Liver (tissue), 9 donors: ENCODE results near the gene LIMA1. TPM values are rescaled to one million over a fixed set of nuclear protein-coding genes. Genes with fewer than 3 reads are reported as not detected.
A peak's percentile ranks its signal among the peaks of the same experiment; 100 is the strongest.

Experiments
- DNase-seq: peaks from one replicate; pipeline ENCODE4 v3.0.0-alpha.2; 2017; ENCODE audit warnings: low spot score
- H3K27ac ChIP-seq, 2 donors: one replicate each; pipeline ENCODE4 v1.7.0; 2013; ENCODE audit warnings: inconsistent platforms in 2 of 2, low read length in 2 of 2, control low read depth in 1 of 2, low read depth in 1 of 2, mild to moderate bottlenecking in 1 of 2
- H3K27me3 ChIP-seq, 4 donors: one replicate each; pipeline versions ENCODE4 v1.6.1 to v1.7.0; 2013; ENCODE audit warnings: low read length in 3 of 4, inconsistent platforms in 1 of 4, mild to moderate bottlenecking in 1 of 4, moderate library complexity in 1 of 4; ENCODE audit not compliant: control insufficient read depth in 4 of 4, insufficient read depth in 4 of 4
- H3K36me3 ChIP-seq, 4 donors: one replicate each; pipeline versions ENCODE4 v1.6.1 to v1.7.0; 2013; ENCODE audit warnings: low read length in 3 of 4, mild to moderate bottlenecking in 3 of 4, low read depth in 1 of 4, moderate library complexity in 1 of 4; ENCODE audit not compliant: control insufficient read depth in 4 of 4, insufficient read depth in 3 of 4
- H3K4me1 ChIP-seq, 4 donors: one replicate each; pipeline versions ENCODE4 v1.6.1 to v1.7.0; 2013; ENCODE audit warnings: low read length in 3 of 4, mild to moderate bottlenecking in 3 of 4, moderate library complexity in 1 of 4; ENCODE audit not compliant: control insufficient read depth in 4 of 4, insufficient read depth in 4 of 4
- H3K4me3 ChIP-seq, 3 donors: one replicate each; pipeline versions ENCODE4 v1.6.1 to v1.7.0; 2013; ENCODE audit warnings: low read length in 3 of 3, control low read depth in 1 of 3, low read depth in 1 of 3, mild to moderate bottlenecking in 1 of 3
- H3K9ac ChIP-seq, 2 donors: one replicate each; pipeline ENCODE4 v1.7.0; 2013; ENCODE audit warnings: low read length in 2 of 2, mild to moderate bottlenecking in 2 of 2, moderate library complexity in 2 of 2, control low read depth in 1 of 2, low read depth in 1 of 2
- H3K9me3 ChIP-seq, 4 donors: one replicate each; pipeline versions ENCODE4 v1.6.1 to v1.7.0; 2013; ENCODE audit warnings: low read length in 3 of 4; ENCODE audit not compliant: control insufficient read depth in 4 of 4
- ATF3 ChIP-seq: IDR thresholded peaks from 2 replicates; pipeline ENCODE4 v1.6.1; 2016; ENCODE audit warnings: antibody characterized with exemption
- CTCF ChIP-seq: fragments of 150-350 bp; IDR thresholded peaks from 2 replicates; pipeline ENCODE4 v1.5.1; 2017; ENCODE audit warnings: improper control_type of control experiment, low read depth, low read length; ENCODE audit not compliant: missing input control
- EGR1 ChIP-seq, 2 donors: IDR thresholded peaks; 2 replicates each; pipeline ENCODE4 v1.6.1; 2016 to 2018; ENCODE audit warnings: antibody characterized with exemption in 2 of 2, low read depth in 2 of 2
- FOXA1 ChIP-seq: IDR thresholded peaks from 2 replicates; pipeline ENCODE4 v1.6.1; 2016; ENCODE audit warnings: antibody characterized with exemption
- FOXA2 ChIP-seq: IDR thresholded peaks from 2 replicates; pipeline ENCODE4 v1.6.1; 2016; ENCODE audit warnings: antibody characterized with exemption
- GABPA ChIP-seq, 2 donors: IDR thresholded peaks in 1 of 2; conservative IDR thresholded peaks in 1 of 2; 2 replicates each; pipeline ENCODE4 v1.6.1; 2016; ENCODE audit warnings: antibody characterized with exemption in 2 of 2, mild to moderate bottlenecking in 1 of 2, moderate library complexity in 1 of 2
- HNF4A ChIP-seq, 2 donors: conservative IDR thresholded peaks; 2 replicates each; pipeline ENCODE4 v1.6.1; 2016; ENCODE audit warnings: antibody characterized with exemption in 2 of 2, mild to moderate bottlenecking in 2 of 2
- HNF4G ChIP-seq: IDR thresholded peaks from 2 replicates; pipeline ENCODE4 v1.6.1; 2016; ENCODE audit warnings: antibody characterized with exemption
- JUND ChIP-seq, 2 donors: IDR thresholded peaks; 2 replicates each; pipeline ENCODE4 v1.6.1; 2016; ENCODE audit warnings: antibody characterized with exemption in 2 of 2
- MAX ChIP-seq: IDR thresholded peaks from 2 replicates; pipeline ENCODE4 v1.6.1; 2016; ENCODE audit warnings: antibody characterized with exemption
- NR2F2 ChIP-seq: IDR thresholded peaks from 2 replicates; pipeline ENCODE4 v1.6.1; 2016; ENCODE audit warnings: antibody characterized with exemption
- RAD21 ChIP-seq, 2 donors: IDR thresholded peaks; 2 replicates each; pipeline ENCODE4 v1.6.1; 2016; ENCODE audit warnings: antibody characterized with exemption in 2 of 2, mild to moderate bottlenecking in 2 of 2
- REST ChIP-seq: IDR thresholded peaks from 2 replicates; pipeline ENCODE4 v1.6.1; 2016; ENCODE audit warnings: antibody characterized with exemption, mild to moderate bottlenecking
- RXRA ChIP-seq, 2 donors: IDR thresholded peaks; 2 replicates each; pipeline ENCODE4 v1.6.1; 2017 to 2018; ENCODE audit warnings: antibody characterized with exemption in 2 of 2, mild to moderate bottlenecking in 1 of 2
- SP1 ChIP-seq: IDR thresholded peaks from 2 replicates; pipeline ENCODE4 v1.6.1; 2018; ENCODE audit warnings: antibody characterized with exemption, mild to moderate bottlenecking
- TAF1 ChIP-seq: conservative IDR thresholded peaks from 2 replicates; pipeline ENCODE4 v1.6.1; 2016; ENCODE audit warnings: antibody characterized with exemption, mild to moderate bottlenecking
- YY1 ChIP-seq: IDR thresholded peaks from 2 replicates; pipeline ENCODE4 v1.6.1; 2016; ENCODE audit warnings: antibody characterized with exemption, mild to moderate bottlenecking
- ZBTB33 ChIP-seq: IDR thresholded peaks from 2 replicates; pipeline ENCODE4 v1.6.1; 2016; ENCODE audit warnings: antibody characterized with exemption
- WGBS: extraction: QIAGEN DNeasy Blood & Tissue Kit; methylation state at CpG from one replicate; pipeline ENCODE4 v1.1.7; 2013; 5-methylcytosine and 5-hydroxymethylcytosine counted together
- polyA plus RNA-seq, 2 donors: library from polyadenylated mRNA; stranded (reverse) in 1 of 2; unstranded in 1 of 2; fragments of 200-250 nt in 1 of 2; fragments of >200 nt in 1 of 2; fragmentation: Nextera tagmentation in 1 of 2; extraction: Ambion mirVana in 1 of 2; gene quantifications; one replicate each; pipeline versions ENCODE4 v1.2.1 to v1.2.3, GENCODE V29; 2013 to 2015
- total RNA-seq, 2 donors: library from RNA; depleted of rRNA; stranded (reverse); fragments of >200 nt; gene quantifications; one replicate each; pipeline ENCODE4 v1.2.3, GENCODE V29; 2014
- donor health status: healthy.
- donor health status: healthy.
- donor health status: healthy.
- donor health status: healthy.
- donor health status: healthy.

Gene LIMA1
- total and polyA plus RNA-seq, 4 donors: 8.1 to 17.5 (median 13.5) TPM

- TF ChIP-seq CTCF (no peak), TAF1 (no peak), GABPA (IDR thresholded peaks at IDR 0.05 in 1 of 2, conservative IDR thresholded peaks at IDR 0.05 in 1 of 2) (no peak), REST (no peak), NR2F2 (no peak), SP1 (no peak), HNF4G (no peak), RXRA (IDR thresholded peaks at IDR 0.05) (no peak), MAX (no peak), HNF4A (conservative IDR thresholded peaks at IDR 0.05) (no peak), ATF3 (no peak), YY1 (no peak), ZBTB33 (no peak), RAD21 (IDR thresholded peaks at IDR 0.05) (no peak), EGR1 (IDR thresholded peaks at IDR 0.05; ENCODE audit: low read depth in 2 of 2) (no peak), FOXA1 (no peak), JUND (IDR thresholded peaks at IDR 0.05) (no peak), FOXA2 (no peak)
- H3K4me3 ChIP-seq: no peak overlapping the region
- no peaks in the 10 kb centered on the region for H3K9me3 ChIP-seq
- WGBS: 57% methylated on average over 6 of the region's 6 CpGs
- no peaks in the 10 kb centered on the region for H3K36me3 ChIP-seq
- no peak overlapping the region for H3K9ac ChIP-seq
- no peaks in the 10 kb centered on the region for H3K27me3 ChIP-seq
- peaks cover 7 to 8% (median 8%) of the 10 kb centered on the region in 4 donors for H3K4me1 ChIP-seq
- H3K27ac ChIP-seq: peak overlapping the region; percentile 41
- no peak for DNase-seq
Observed at GRCh38 chr12:50257236-50258166, 25.8 kb downstream of the LIMA1 start.
